Measurements from ENCODE around the gene SYNE2. TPM values are rescaled to one million over a fixed set of nuclear protein-coding genes. Genes with fewer than 3 reads are reported as not detected.

SYNE2 gene
- total and polyA plus RNA-seq, 4 donors, result 14.7 to 197 (median 99.1) TPM

GRCh38 chr14:64186231-64187129 is 333.7 kb downstream of the SYNE2 start:
- H3K9me3 ChIP-seq (ENCODE audit: control insufficient read depth, low read length), result no peaks in the 10 kb centered on the region
- intact Hi-C loops (cut with DNase I), result no loop called here
- ATAC-seq (ENCODE audit: low FRiP score) (no peak), DNase-seq (no peak)
- H3K4me1 ChIP-seq (ENCODE audit: control insufficient read depth in 1 of 2, insufficient read depth in 2 of 2, low read length in 2 of 2), result no peaks in the 10 kb centered on the region
- no peak overlapping the region for H3K4me3 ChIP-seq (ENCODE audit: low read length in 2 of 2)
- no peaks in the 10 kb centered on the region for H3K27me3 ChIP-seq (ENCODE audit: control insufficient read depth in 1 of 2, insufficient read depth in 2 of 2, low read length in 1 of 2)
- peaks cover 0 to 5% of the 10 kb centered on the region in 2 donors for H3K36me3 ChIP-seq (ENCODE audit: control insufficient read depth in 1 of 2, insufficient read depth in 2 of 2, low read length in 1 of 2)
- no peak overlapping the region for H3K27ac ChIP-seq (ENCODE audit: low read depth in 1 of 2, low read length in 2 of 2)
- 75 to 81% methylated on average over 12 of the region's 12 CpGs for WGBS, 2 donors

DNA sequence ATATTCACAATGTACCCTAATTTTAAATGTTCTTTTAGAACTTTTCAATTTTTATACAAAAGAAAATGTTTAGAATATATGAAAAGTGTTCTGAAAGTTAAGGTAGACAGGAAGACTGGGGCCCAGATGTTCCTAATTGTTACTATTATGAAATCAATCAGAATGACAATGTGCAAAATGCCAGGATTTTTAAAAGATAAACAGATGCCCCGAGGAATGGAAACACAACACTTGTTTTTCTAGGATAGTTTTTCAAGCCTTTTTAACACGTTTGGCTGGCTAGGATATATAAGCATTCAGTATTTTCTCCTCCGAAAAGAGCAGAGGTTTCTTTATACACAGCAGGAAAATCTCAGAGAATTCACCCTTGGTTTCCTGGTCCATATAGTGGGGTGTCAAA is 334.5 kb downstream of the SYNE2 start:
- intact Hi-C loops (cut with DNase I), result no loop called here
- Histone ChIP-seq H3K27ac (ENCODE audit: low read depth in 1 of 2, low read length in 2 of 2) (no peak overlapping the region), H3K4me1 (ENCODE audit: control insufficient read depth in 1 of 2, insufficient read depth in 2 of 2, low read length in 2 of 2) (no peaks in the 10 kb centered on the region), H3K9me3 (ENCODE audit: control insufficient read depth, low read length) (no peaks in the 10 kb centered on the region), H3K4me3 (ENCODE audit: low read length in 2 of 2) (no peak overlapping the region), H3K27me3 (ENCODE audit: control insufficient read depth in 1 of 2, insufficient read depth in 2 of 2, low read length in 1 of 2) (no peaks in the 10 kb centered on the region), H3K36me3 (ENCODE audit: control insufficient read depth in 1 of 2, insufficient read depth in 2 of 2, low read length in 1 of 2) (peaks cover 0 to 4% of the 10 kb centered on the region in 2 donors)
- 60 to 64% methylated on average over 3 of the region's 3 CpGs for WGBS, 2 donors
- no peak for ATAC-seq (ENCODE audit: low FRiP score)
- no peak for DNase-seq

GRCh38 chr14:64190974-64191502 is 338.2 kb downstream of the SYNE2 start:
- no peaks in the 10 kb centered on the region for H3K27me3 ChIP-seq (ENCODE audit: control insufficient read depth in 1 of 2, insufficient read depth in 2 of 2, low read length in 1 of 2)
- intact Hi-C loops (cut with DNase I), result no loop called here
- DNase-seq (no peak), ATAC-seq (ENCODE audit: low FRiP score) (no peak)
- peaks cover 0 to 6% of the 10 kb centered on the region in 2 donors for H3K36me3 ChIP-seq (ENCODE audit: control insufficient read depth in 1 of 2, insufficient read depth in 2 of 2, low read length in 1 of 2)
- WGBS, 2 donors, result 95% methylated on average over 3 of the region's 3 CpGs
- H3K9me3 ChIP-seq (ENCODE audit: control insufficient read depth, low read length), result no peaks in the 10 kb centered on the region
- H3K27ac ChIP-seq (ENCODE audit: low read depth in 1 of 2, low read length in 2 of 2), result no peak overlapping the region
- no peaks in the 10 kb centered on the region for H3K4me1 ChIP-seq (ENCODE audit: control insufficient read depth in 1 of 2, insufficient read depth in 2 of 2, low read length in 2 of 2)
- no peak overlapping the region for H3K4me3 ChIP-seq (ENCODE audit: low read length in 2 of 2)

- H3K36me3 ChIP-seq (ENCODE audit: control insufficient read depth in 1 of 2, insufficient read depth in 2 of 2, low read length in 1 of 2), result peaks cover 0 to 6% of the 10 kb centered on the region in 2 donors
- WGBS, 2 donors, result 61 to 63% methylated on average over 2 of the region's 2 CpGs
These were observed 339.0 kb downstream of the SYNE2 start for GRCh38 chr14:64191756-64192155.

GRCh38 chr14:64193821-64194220 is 341.0 kb downstream of the SYNE2 start:
- Histone ChIP-seq H3K4me1 (ENCODE audit: control insufficient read depth in 1 of 2, insufficient read depth in 2 of 2, low read length in 2 of 2) (no peaks in the 10 kb centered on the region), H3K4me3 (ENCODE audit: low read length in 2 of 2) (no peak overlapping the region), H3K9me3 (ENCODE audit: control insufficient read depth, low read length) (no peaks in the 10 kb centered on the region), H3K27me3 (ENCODE audit: control insufficient read depth in 1 of 2, insufficient read depth in 2 of 2, low read length in 1 of 2) (no peaks in the 10 kb centered on the region), H3K27ac (ENCODE audit: low read depth in 1 of 2, low read length in 2 of 2) (no peak overlapping the region), H3K36me3 (ENCODE audit: control insufficient read depth in 1 of 2, insufficient read depth in 2 of 2, low read length in 1 of 2) (peaks cover 0 to 3% of the 10 kb centered on the region in 2 donors)
- intact Hi-C loops (cut with DNase I), result no loop called here
- no peak for DNase-seq
- WGBS, 2 donors, result 58 to 67% methylated on average over 2 of the region's 2 CpGs
- ATAC-seq (ENCODE audit: low FRiP score), result no peak

More at GRCh38 chr14:64191756-64192155, 339.0 kb downstream of the SYNE2 start:
- Histone ChIP-seq H3K27ac (ENCODE audit: low read depth in 1 of 2, low read length in 2 of 2) (no peak overlapping the region), H3K27me3 (ENCODE audit: control insufficient read depth in 1 of 2, insufficient read depth in 2 of 2, low read length in 1 of 2) (no peaks in the 10 kb centered on the region), H3K4me3 (ENCODE audit: low read length in 2 of 2) (no peak overlapping the region), H3K4me1 (ENCODE audit: control insufficient read depth in 1 of 2, insufficient read depth in 2 of 2, low read length in 2 of 2) (no peaks in the 10 kb centered on the region), H3K9me3 (ENCODE audit: control insufficient read depth, low read length) (no peaks in the 10 kb centered on the region)
- ATAC-seq (ENCODE audit: low FRiP score) (no peak), DNase-seq (no peak)
- intact Hi-C loops (cut with DNase I), result no loop called here

DNA sequence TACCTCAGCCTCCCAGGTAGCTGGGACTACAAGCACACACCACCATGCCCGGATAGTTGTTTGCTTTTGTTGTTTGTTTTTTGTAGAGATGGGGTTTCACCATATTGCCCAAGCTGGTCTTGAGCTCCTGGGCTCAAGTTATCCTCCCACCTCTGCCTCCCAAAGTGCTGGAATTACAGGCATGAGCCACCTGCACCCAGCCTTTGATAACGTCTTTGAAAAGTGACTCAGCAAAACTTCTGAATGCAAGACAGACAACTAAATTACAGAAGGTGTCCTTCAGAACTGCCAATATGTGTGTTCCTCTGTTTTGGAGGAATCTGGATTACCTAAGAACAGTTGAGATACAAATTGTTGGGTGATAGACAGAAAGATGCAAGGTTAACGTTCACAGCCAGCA is 341.6 kb downstream of the SYNE2 start:
- WGBS, 2 donors, result 85 to 88% methylated on average over 3 of the region's 3 CpGs
- ATAC-seq (ENCODE audit: low FRiP score), result no peak
- peaks cover 0 to 2% of the 10 kb centered on the region in 2 donors for H3K36me3 ChIP-seq (ENCODE audit: control insufficient read depth in 1 of 2, insufficient read depth in 2 of 2, low read length in 1 of 2)
- H3K27ac ChIP-seq (ENCODE audit: low read depth in 1 of 2, low read length in 2 of 2), result no peak overlapping the region
- no peaks in the 10 kb centered on the region for H3K4me1 ChIP-seq (ENCODE audit: control insufficient read depth in 1 of 2, insufficient read depth in 2 of 2, low read length in 2 of 2)
- no peaks in the 10 kb centered on the region for H3K9me3 ChIP-seq (ENCODE audit: control insufficient read depth, low read length)
- no peaks in the 10 kb centered on the region for H3K27me3 ChIP-seq (ENCODE audit: control insufficient read depth in 1 of 2, insufficient read depth in 2 of 2, low read length in 1 of 2)
- intact Hi-C loops (cut with DNase I), result no loop called here
- no peak overlapping the region for H3K4me3 ChIP-seq (ENCODE audit: low read length in 2 of 2)
- no peak for DNase-seq

GRCh38 chr14:64195199-64195598 is 342.4 kb downstream of the SYNE2 start:
- WGBS, 2 donors, result 59 to 61% methylated on average over 2 of the region's 2 CpGs
- Histone ChIP-seq H3K36me3 (ENCODE audit: control insufficient read depth in 1 of 2, insufficient read depth in 2 of 2, low read length in 1 of 2) (peaks cover 0 to 2% of the 10 kb centered on the region in 2 donors), H3K27me3 (ENCODE audit: control insufficient read depth in 1 of 2, insufficient read depth in 2 of 2, low read length in 1 of 2) (no peaks in the 10 kb centered on the region), H3K4me3 (ENCODE audit: low read length in 2 of 2) (no peak overlapping the region), H3K27ac (ENCODE audit: low read depth in 1 of 2, low read length in 2 of 2) (no peak overlapping the region), H3K4me1 (ENCODE audit: control insufficient read depth in 1 of 2, insufficient read depth in 2 of 2, low read length in 2 of 2) (no peaks in the 10 kb centered on the region), H3K9me3 (ENCODE audit: control insufficient read depth, low read length) (no peaks in the 10 kb centered on the region)
- intact Hi-C loops (cut with DNase I), result no loop called here
- ATAC-seq (ENCODE audit: low FRiP score) (no peak), DNase-seq (no peak)

GRCh38 chr14:64196056-64196455 is 343.3 kb downstream of the SYNE2 start:
- intact Hi-C loops (cut with DNase I), result no loop called here

More at GRCh38 chr14:64196056-64196455, 343.3 kb downstream of the SYNE2 start:
- H3K9me3 ChIP-seq (ENCODE audit: control insufficient read depth, low read length), result no peaks in the 10 kb centered on the region
- peaks cover 0 to 2% of the 10 kb centered on the region in 2 donors for H3K36me3 ChIP-seq (ENCODE audit: control insufficient read depth in 1 of 2, insufficient read depth in 2 of 2, low read length in 1 of 2)
- no peak overlapping the region for H3K27ac ChIP-seq (ENCODE audit: low read depth in 1 of 2, low read length in 2 of 2)
- no peak for DNase-seq
- no peaks in the 10 kb centered on the region for H3K27me3 ChIP-seq (ENCODE audit: control insufficient read depth in 1 of 2, insufficient read depth in 2 of 2, low read length in 1 of 2)
- no peaks in the 10 kb centered on the region for H3K4me1 ChIP-seq (ENCODE audit: control insufficient read depth in 1 of 2, insufficient read depth in 2 of 2, low read length in 2 of 2)
- ATAC-seq (ENCODE audit: low FRiP score), result no peak
- WGBS, 2 donors, result 75 to 81% methylated on average over 5 of the region's 5 CpGs
- H3K4me3 ChIP-seq (ENCODE audit: low read length in 2 of 2), result no peak overlapping the region

Measured in aorta (tissue), 5 donors.